OCI-M1 (cell line): ENCODE measurements around the gene STEAP1B.
A peak's percentile ranks its signal among the peaks of the same experiment; 100 is the strongest.
"Not testable (repeated sequence)": the region's sequence is repeated elsewhere in the genome, so short reads cannot be mapped to it uniquely, and the experiment has no call there.

Experiments
- DNase-seq: peaks from one replicate; lab custom pipeline; 2025; lab: John Stamatoyannopoulos, UW

The STEAP1B gene

DNA sequence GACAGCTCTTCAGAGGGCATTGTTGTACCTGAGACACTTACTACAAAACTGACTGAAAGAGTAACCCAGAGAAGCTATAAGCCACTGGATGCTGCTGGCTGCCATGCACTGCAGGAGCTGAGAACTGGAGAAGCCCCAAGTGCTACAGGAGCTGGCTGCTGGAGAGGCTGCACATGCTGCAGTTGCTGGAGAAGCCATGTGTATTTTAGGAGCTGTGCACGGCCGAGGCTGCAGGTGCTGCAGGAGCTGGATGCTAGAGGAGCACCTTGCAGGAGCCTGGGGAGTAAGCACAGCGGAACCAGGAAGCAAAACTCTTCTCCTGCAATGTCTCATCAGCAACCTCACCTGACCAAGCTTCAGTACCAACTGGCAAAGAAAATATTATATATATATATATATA lies 45.5 kb downstream of the STEAP1B start:
- no peak for DNase-seq

GRCh38 chr7:22452960-22453558 lies 46.9 kb downstream of the STEAP1B start:
- DNase-seq, result no peak

GRCh38 chr7:22452142-22452959 lies 47.6 kb downstream of the STEAP1B start:
- peak; percentile 66 for DNase-seq

- DNase-seq, result not testable (repeated sequence)
These were observed 50.0 kb downstream of the STEAP1B start for GRCh38 chr7:22450013-22450412.

- no peak for DNase-seq
These were observed 52.2 kb downstream of the STEAP1B start for GRCh38 chr7:22447762-22448161.

- DNase-seq, result no peak
These were observed 53.0 kb downstream of the STEAP1B start for GRCh38 chr7:22447008-22447407.

- DNase-seq, result no peak
These were observed 54.1 kb downstream of the STEAP1B start for GRCh38 chr7:22445853-22446252.

DNA sequence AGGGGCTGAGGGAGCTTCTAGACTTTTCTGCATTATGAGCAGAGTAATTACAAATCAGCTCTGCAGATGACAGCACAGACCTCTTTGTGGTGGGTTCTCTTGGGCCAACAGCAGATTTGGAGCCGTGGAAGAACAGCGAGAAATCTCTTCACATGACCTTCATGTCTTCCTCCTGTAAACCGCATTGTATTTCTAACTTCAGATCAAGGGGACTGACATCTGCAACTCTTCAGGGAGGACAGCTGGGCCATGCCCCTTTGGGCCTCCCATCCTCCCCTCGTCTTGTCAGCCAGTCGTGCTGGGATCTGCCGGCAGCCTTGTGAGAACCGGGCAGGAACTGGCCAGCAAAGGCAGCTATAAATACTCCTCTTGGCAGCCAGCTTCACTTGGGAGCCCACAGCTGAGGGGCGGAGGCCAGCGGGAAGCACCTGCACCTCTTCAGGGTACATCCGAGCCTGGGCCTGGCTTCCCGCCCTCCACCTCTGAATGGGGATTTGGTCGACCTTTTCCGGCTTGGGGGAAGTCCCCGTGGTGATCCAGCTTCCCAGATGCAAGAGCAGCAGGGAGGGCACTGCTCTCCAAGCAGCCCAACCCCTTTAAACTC lies 54.7 kb downstream of the STEAP1B start:
- no peak for DNase-seq

DNA sequence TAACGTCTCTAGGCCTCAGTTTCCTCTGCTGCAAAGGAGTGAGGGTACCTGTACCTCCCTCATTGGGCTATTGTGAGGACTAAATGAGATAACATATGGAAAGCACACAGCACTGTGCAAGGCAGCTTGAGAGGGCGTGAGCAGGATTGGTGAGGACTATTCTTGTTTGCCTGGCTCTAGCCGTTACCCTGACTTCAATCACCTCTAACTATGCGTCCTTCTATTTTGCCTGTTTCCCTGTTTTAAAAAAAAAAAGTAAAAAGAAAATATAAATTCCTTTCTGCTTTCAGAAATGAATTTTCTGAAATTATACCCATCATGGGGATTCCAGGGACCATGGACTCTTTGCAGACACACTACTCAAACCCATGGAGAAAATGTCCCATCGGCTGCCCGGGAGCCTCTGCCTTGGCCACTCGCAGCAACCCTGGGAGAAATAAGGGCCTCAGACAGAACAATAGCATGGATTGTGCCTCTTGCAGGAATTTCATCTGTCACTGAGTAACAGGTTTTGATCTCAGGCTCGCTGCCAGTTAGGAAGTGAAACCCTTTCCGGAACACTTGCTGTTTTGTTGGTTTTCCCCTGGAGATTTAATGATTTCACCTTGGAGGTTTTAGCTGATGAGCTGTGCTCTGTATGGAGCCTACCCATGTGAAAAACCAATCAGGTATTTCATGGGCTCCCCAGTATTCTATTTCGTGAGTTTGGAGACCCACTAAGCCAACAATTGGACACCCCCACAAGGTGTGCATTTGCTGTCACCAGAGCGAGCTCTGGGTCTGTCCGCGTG lies 55.6 kb downstream of the STEAP1B start:
- no peak for DNase-seq

DNA sequence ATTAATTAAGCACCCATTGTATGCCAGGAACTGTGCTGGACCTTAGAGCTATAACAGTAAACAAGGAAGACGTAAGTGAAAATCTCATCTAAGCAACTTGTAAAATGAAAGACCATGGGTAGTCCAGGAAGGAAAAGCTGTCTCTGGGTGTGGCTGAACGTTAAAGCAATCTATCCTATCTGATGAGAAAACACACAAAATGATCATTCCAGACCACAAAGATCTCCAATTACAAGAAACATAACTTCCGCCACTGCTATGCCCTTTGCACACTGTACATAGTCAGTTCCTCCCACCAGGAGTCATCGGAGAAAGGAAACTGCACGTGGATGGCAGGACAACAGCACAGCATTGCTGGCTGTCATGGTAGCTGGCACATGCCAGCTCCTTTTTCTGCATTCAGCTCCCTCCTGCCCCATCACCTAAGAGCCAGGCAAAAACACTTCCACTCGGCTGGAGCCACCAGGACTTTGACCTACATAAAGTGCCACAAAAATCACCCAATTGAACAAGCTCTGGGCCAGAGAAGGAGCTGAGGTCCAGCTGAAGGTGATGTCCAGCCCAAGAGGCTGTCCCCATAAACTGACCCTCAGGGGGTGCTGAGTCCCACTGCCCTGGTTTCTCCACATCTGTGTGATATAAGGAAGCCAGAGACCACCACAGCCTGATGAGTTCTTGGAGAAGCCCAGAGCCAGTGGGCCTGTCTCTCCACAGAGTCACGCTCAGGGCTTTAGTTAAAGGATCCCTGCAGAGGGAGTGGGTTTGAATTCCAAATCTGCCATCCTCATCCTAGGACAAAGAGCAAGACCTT lies 56.4 kb downstream of the STEAP1B start:
- peak; percentile 67 for DNase-seq

DNA sequence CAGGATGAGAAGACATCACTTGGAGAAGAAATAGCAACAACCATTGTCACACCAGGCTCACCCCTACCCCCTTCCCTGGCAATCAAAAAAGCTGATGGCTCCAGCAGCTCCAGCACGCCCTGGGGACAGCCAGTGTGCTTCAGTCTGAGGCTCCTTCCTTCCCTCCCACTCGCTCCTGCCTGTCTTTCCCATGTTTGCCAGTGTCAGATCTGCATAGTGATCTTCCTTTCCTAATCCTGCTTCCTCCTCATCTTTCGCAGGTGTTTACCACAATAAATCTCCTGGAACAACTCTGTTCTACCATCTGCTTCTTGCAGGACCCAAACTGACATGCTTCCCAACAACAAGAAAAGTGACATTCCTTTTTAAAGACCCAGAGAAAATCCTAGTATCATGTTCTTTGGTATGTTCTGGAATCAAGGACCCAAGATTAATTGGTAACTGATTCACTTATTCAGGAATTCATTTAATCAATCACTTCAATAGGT lies 57.1 kb downstream of the STEAP1B start:
- DNase-seq, result no peak

- DNase-seq, result no peak
These were observed 57.7 kb downstream of the STEAP1B start for GRCh38 chr7:22442187-22442881.

DNA sequence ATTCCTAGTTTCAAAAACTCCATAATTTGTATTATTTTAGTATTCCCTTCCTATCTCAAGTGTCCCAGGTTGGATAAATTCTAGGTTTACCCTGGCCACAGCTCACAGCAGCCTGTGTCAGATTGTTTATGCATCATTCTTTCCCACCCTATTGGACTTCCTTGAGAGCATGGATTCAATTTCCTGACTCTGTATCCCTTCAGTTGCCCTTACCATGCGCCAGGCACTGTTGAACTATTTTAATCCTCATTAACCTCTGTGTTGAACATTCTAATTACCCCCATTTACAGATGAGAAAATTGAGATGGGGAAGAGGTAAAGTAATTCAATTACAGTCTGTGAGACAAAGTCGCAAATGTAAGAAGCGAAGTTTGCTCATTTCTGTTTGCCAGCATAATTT lies 58.8 kb downstream of the STEAP1B start:
- no peak for DNase-seq

DNA sequence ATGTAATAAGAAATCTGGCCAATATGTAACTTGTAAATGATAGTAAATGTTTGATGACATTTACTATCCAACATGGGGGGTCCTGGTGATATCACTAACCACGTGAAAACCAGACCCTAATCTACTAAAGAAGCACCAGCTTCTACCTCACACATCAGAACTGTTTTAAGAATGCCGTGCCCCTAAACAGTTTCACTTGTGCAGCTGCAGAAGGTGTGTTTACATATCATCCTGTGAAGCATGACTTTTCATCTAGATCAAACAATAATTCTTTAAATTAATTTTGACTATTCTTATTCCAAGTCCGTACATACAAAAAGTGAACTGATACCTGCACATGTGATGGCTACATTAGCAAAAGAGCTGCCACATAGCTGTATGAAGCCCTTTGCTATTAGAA lies 61.0 kb downstream of the STEAP1B start:
- no peak for DNase-seq

- DNase-seq, result not testable (repeated sequence)
These were observed 63.4 kb downstream of the STEAP1B start for GRCh38 chr7:22436552-22436951.

GRCh38 chr7:22435720-22436119 lies 64.3 kb downstream of the STEAP1B start:
- no peak for DNase-seq

DNA sequence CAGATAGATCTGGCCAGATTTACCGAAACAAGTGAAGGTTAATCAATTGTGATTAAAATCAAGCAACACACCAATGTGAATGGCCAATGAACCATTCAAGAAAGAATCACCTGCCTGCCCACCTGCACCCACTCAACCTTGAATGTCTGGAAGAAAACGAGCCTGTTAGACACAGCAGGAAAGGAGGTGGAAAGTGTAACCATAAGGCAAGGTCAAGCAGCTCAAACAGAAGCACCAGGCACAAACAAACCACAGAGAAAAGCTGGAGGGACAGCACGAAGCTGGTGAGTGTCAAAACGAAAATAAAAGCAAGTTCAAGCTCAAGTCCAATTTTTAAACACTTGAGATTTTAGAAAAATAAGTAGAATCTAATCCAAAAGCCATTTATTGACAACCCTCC lies 64.9 kb downstream of the STEAP1B start:
- DNase-seq, result peak; percentile 5

GRCh38 chr7:22433710-22434460 lies 66.1 kb downstream of the STEAP1B start:
- DNase-seq, result peak; percentile 26

DNA sequence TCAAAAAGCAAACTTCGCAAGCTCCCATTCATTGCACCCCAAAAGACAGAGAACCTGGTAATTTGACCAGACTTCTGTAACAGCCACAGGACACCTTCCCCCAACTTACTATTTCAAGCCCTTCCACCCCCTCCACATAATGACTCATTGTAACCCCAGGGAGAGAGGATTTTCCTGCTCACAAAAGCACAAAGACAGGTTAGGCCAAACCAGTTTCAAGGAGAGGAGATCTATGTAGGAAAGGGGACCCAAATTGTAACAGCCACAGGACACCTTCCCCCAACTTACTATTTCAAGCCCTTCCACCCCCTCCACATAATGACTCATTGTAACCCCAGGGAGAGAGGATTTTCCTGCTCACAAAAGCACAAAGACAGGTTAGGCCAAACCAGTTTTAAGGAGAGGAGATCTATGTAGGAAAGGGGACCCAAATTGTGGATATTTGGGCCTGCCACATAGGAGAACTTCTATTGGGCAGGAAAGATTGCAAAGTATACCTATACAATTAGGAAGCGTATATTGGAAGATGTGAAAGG lies 66.8 kb downstream of the STEAP1B start:
- DNase-seq, result not testable (repeated sequence)
